ENCODE results near the gene PLEKHA8. TPM values are rescaled to one million over a fixed set of nuclear protein-coding genes. Genes with fewer than 3 reads are reported as not detected.

PLEKHA8 gene
- total and polyA plus RNA-seq, 2 of the 8 experiments (the other 6 are each of a cell fraction or from before 2014, with no cell fraction given) = 10.7 to 44.0 TPM

- peaks cover 0 to 13% (median 4%) of the 10 kb centered on the region in 4 experiments; a peak in 5 of 7 replicates for H3K4me1 ChIP-seq (replicated peaks in 1 of 4; ENCODE audit: control insufficient read depth in 3 of 4, insufficient read depth in 4 of 4, low read length in 3 of 4)
- no peak within 1 kb of the TSS for H2AK5ac ChIP-seq (ENCODE audit: low read depth, low read length)
- no peak within 1 kb of the TSS for H2BK12ac ChIP-seq (ENCODE audit: low read depth, low read length)
- no peak within 1 kb of the TSS for H3K56ac ChIP-seq (replicated peaks; ENCODE audit: insufficient read length, low read depth, low read length)
- ChIA-PET CTCF (ENCODE audit: partially characterized antibody) (interaction anchor here (1.6 kb wide), 1 partner anchor 35 kb away, joined by 4 read pairs; no protein-coding TSS in a partner anchor), POLR2A (ENCODE audit: partially characterized antibody) (interaction anchor here (0.7 to 1.6 kb wide), 4 partner anchors 13 to 108 kb away, joined by 3 to 5 read pairs (median 4); partner anchors contain the start of gene MTURN)
- H2BK15ac ChIP-seq (ENCODE audit: low read length) = no peak within 1 kb of the TSS
- DNase-seq (ENCODE audit: low read depth in 1 of 2, low spot score in 2 of 2) (peak; percentile 91 to 97), FAIRE-seq (peak; percentile 81)
- H3K79me1 ChIP-seq (ENCODE audit: low read depth, low read length) = peaks cover 2% of the 10 kb centered on the region; the same call in 1 of the 2 replicates
- peak within 1 kb of the TSS; percentile 5 for H4K5ac ChIP-seq (ENCODE audit: insufficient read length, low read depth, low read length)
- H3K36me3 ChIP-seq (ENCODE audit: control insufficient read depth in 2 of 4, insufficient read depth in 4 of 4, low read length in 3 of 4) = 0 out of 8 replicates have a peak, but pooled peaks cover 0 to 3% (median 0%) of the 10 kb centered on the region in 4 experiments
- peaks cover 8 to 61% of the 10 kb centered on the region in 2 experiments for H3K79me2 ChIP-seq (ENCODE audit: control insufficient read depth in 1 of 2, insufficient read depth in 2 of 2, low read length in 2 of 2)
- no peak within 1 kb of the TSS for H2BK5ac ChIP-seq (ENCODE audit: low read depth, low read length)
- no peak within 1 kb of the TSS for H3K23ac ChIP-seq (ENCODE audit: insufficient read length)
- peak within 1 kb of the TSS; percentile 52 to 89 (median 71) for H3K9ac ChIP-seq (replicated peaks in 1 of 4; ENCODE audit: extremely low read depth in 1 of 4, low read depth in 3 of 4, low read length in 3 of 4)
- H3K27ac ChIP-seq (ENCODE audit: low read depth, low read length) = no peak within 1 kb of the TSS; the same call in 1 of the 2 replicates
- peak within 1 kb of the TSS; percentile 83 to 97 (median 90) for H3K4me3 ChIP-seq (ENCODE audit: extremely low read depth in 1 of 4, insufficient read depth in 2 of 4, low read depth in 3 of 4, low read length in 4 of 4)
- H2BK20ac ChIP-seq (ENCODE audit: low read length) = no peak within 1 kb of the TSS
- peaks cover 11% of the 10 kb centered on the region for H3K23me2 ChIP-seq (ENCODE audit: low read depth, low read length)
- no peak within 1 kb of the TSS; the same call in 1 of the 2 replicates for H3K18ac ChIP-seq (ENCODE audit: extremely low read depth, low read length)
- H2AFZ ChIP-seq (ENCODE audit: low read length) = peak within 1 kb of the TSS; percentile 98
- H2BK120ac ChIP-seq (replicated peaks; ENCODE audit: low read depth, low read length) = no peak within 1 kb of the TSS
- H4K20me1 ChIP-seq (replicated peaks in 1 of 2; ENCODE audit: control insufficient read depth in 1 of 2, insufficient read depth in 2 of 2, low read length in 2 of 2) = peaks cover 0 to 12% of the 10 kb centered on the region in 2 experiments
- no peak within 1 kb of the TSS for H4K8ac ChIP-seq (ENCODE audit: extremely low read depth, insufficient read depth, low read length)
- H3K9me3 ChIP-seq (ENCODE audit: insufficient read depth in 2 of 2, low read depth in 1 of 2, low read length in 1 of 2) = no peaks in the 10 kb centered on the region
- no peak within 1 kb of the TSS for H3K4ac ChIP-seq (replicated peaks; ENCODE audit: insufficient read length, low read depth, low read length)
- H3K14ac ChIP-seq (ENCODE audit: insufficient read length) = no peak within 1 kb of the TSS
- H4K91ac ChIP-seq (replicated peaks; ENCODE audit: insufficient read length, low read length) = no peak within 1 kb of the TSS
- WGBS, 2 experiments (ENCODE audit: extremely low coverage in 1 of 2, insufficient coverage in 1 of 2, insufficient read length in 1 of 2, insufficient replicate concordance in 2 of 2, low coverage in 1 of 2, low lambda C conversion rate in 2 of 2, missing lambda C conversion rate in 1 of 2) = 1% methylated on average over 35 of the region's 35 CpGs; no CpG with 5 or more reads in 1 of the 2 experiments
- H3K27me3 ChIP-seq (replicated peaks in 1 of 4; ENCODE audit: control insufficient read depth in 3 of 4, extremely low read depth in 1 of 4, insufficient read depth in 3 of 4, low read length in 3 of 4) = no peaks in the 10 kb centered on the region
- peak within 1 kb of the TSS; percentile 85 to 96 for H3K4me2 ChIP-seq (ENCODE audit: insufficient read depth in 1 of 2, low read depth in 2 of 2, low read length in 2 of 2)
- TF ChIP-seq SRF (IDR thresholded peaks at IDR 0.05; ENCODE audit: low read depth, low read length) = no peak
- peak; percentile 80; the same call in 1 of the 2 replicates for TF ChIP-seq TCF12 (IDR thresholded peaks at IDR 0.05; ENCODE audit: low read depth, low read length)
- TF ChIP-seq CTBP2 (IDR thresholded peaks at IDR 0.05; ENCODE audit: borderline replicate concordance, insufficient read depth, insufficient read length, low read length) = no peak
- no peak for TF ChIP-seq E2F6 (IDR thresholded peaks at IDR 0.05)
- peak; percentile 38 for TF ChIP-seq NANOG (IDR thresholded peaks at IDR 0.05; ENCODE audit: insufficient read depth, low read depth, low read length, poor library complexity, severe bottlenecking)
- no peak for TF ChIP-seq BRCA1 (IDR thresholded peaks at IDR 0.05; ENCODE audit: low read depth, low read length)
- TF ChIP-seq KDM1A (IDR thresholded peaks at IDR 0.05; ENCODE audit: borderline replicate concordance, low read length) = no peak
- TF ChIP-seq ZNF274 (IDR thresholded peaks at IDR 0.05; ENCODE audit: borderline replicate concordance, extremely low read depth, low read length) = no peak
- peak; percentile 44; the same call in 1 of the 2 replicates for TF ChIP-seq KDM5A (IDR thresholded peaks at IDR 0.05; ENCODE audit: low read length)
Measured at GRCh38 chr7:30026229-30027064, 1.8 kb upstream of the PLEKHA8 start, which contains the start of gene FKBP14. Gene FKBP14 (minus strand): TSS chr7:30026702. CDS start chr7:30026508, 194 bp downstream.
